HepG2 (cell line): Measurements from ENCODE around the gene PLPPR2. TPM values are rescaled to one million over a fixed set of nuclear protein-coding genes. Genes with fewer than 3 reads are reported as not detected.
"Not testable (repeated sequence)": the region's sequence is repeated elsewhere in the genome, so short reads cannot be mapped to it uniquely, and the experiment has no call there.

Experiments
- ATAC-seq: fragments of 200-7000 bp; cut with Tn5 transposase; 3 replicates; pipeline ENCODE4 v1.9.1; 2020; ENCODE audit warnings: mild to moderate bottlenecking, moderate library complexity
- BruUV-seq: library from RNA; stranded (reverse); fragments of 400-500 nt; replicated peaks from 2 replicates; lab custom pipeline; 2021; lab: Mats Ljungman, UMichigan
- CTCF ChIA-PET: fragments of 300-600 bp; formaldehyde crosslinking; extraction: SDS; loops from one replicate; lab custom pipeline; 2021; ENCODE audit warnings: low total read pairs, inconsistent platforms, low intra/inter-chr PET ratio; lab: Yijun Ruan, JAX
- POLR2A ChIA-PET: fragments of 350-600 bp; sonication (Branson Sonifier 250); formaldehyde crosslinking; loops from one replicate; lab custom pipeline; 2020; ENCODE audit warnings: antibody characterized with exemption, inconsistent platforms; lab: Yijun Ruan, JAX
- DNase-seq: peaks from one replicate; pipeline ENCODE4 v3.0.0-alpha.2; 2015; ENCODE audit warnings: low spot score
- FAIRE-seq: peaks from 3 replicates; lab custom pipeline; 2011; peaks lifted over from hg19 to GRCh38; lab: Jason Lieb, UNC
- H2AFZ ChIP-seq: one replicate; pipeline ENCODE4 v1.6.1; 2011; ENCODE audit warnings: low read length, inconsistent platforms
- H3K27ac ChIP-seq: fragments of 300-600 bp; 3 replicates; pipeline ENCODE4 v1.8.0; 2011; ENCODE audit warnings: mixed run types, mild to moderate bottlenecking, mixed read lengths, low read length, inconsistent platforms; ENCODE audit not compliant: insufficient read depth; ENCODE audit errors: extremely low read length
- H3K27me3 ChIP-seq, 2 experiments: fragments of 200-600 bp in 1 of 2; 2 replicates in 1 of 2; 3 replicates in 1 of 2; pipeline versions ENCODE4 v1.6.0 to v1.8.0; 2011; ENCODE audit warnings: low read length in 2 of 2, mild to moderate bottlenecking in 2 of 2, moderate library complexity in 2 of 2, inconsistent platforms in 1 of 2; ENCODE audit not compliant: insufficient read depth in 2 of 2, control insufficient read depth in 1 of 2
- H3K36me3 ChIP-seq, 2 experiments: fragments of 200-600 bp in 1 of 2; replicated peaks in 1 of 2; 2 replicates in 1 of 2; 3 replicates in 1 of 2; pipeline versions ENCODE4 v1.5.1 to v1.8.0; 2011; ENCODE audit warnings: low read length in 2 of 2, inconsistent platforms in 1 of 2; ENCODE audit not compliant: insufficient read depth in 2 of 2, control insufficient read depth in 1 of 2
- H3K4me1 ChIP-seq: 2 replicates; pipeline ENCODE4 v1.5.1; 2012; ENCODE audit warnings: low read length, inconsistent platforms; ENCODE audit not compliant: insufficient read depth
- H3K4me2 ChIP-seq: 2 replicates; pipeline ENCODE4 v1.6.0; 2011; ENCODE audit warnings: low read depth, low read length, inconsistent platforms
- H3K4me3 ChIP-seq, 3 experiments: fragments of 200-600 bp in 1 of 3; sonication (generic), shearing (Covaris generic) in 1 of 3; replicated peaks in 1 of 3; 2 replicates each; pipeline ENCODE4 v1.5.1; 2011 to 2016; ENCODE audit warnings: low read length in 3 of 3, inconsistent platforms in 2 of 3, low read depth in 2 of 3, mild to moderate bottlenecking in 2 of 3, control low read depth in 1 of 3, mixed read lengths in 1 of 3; ENCODE audit not compliant: insufficient read depth in 1 of 3
- H3K79me2 ChIP-seq: one replicate; pipeline ENCODE4 v1.6.1; 2011; ENCODE audit warnings: low read length, inconsistent platforms; ENCODE audit not compliant: insufficient read depth
- H3K9ac ChIP-seq: 2 replicates; pipeline ENCODE4 v1.6.0; 2011; ENCODE audit warnings: mild to moderate bottlenecking, low read depth, low read length, inconsistent platforms; ENCODE audit not compliant: insufficient read depth
- H3K9me3 ChIP-seq: 2 replicates; pipeline ENCODE4 v1.5.1; 2012; ENCODE audit warnings: mild to moderate bottlenecking, low read length
- H4K20me1 ChIP-seq: 2 replicates; pipeline ENCODE4 v1.6.0; 2011; ENCODE audit warnings: inconsistent platforms, mild to moderate bottlenecking, low read length, moderate library complexity; ENCODE audit not compliant: insufficient read depth
- ZKSCAN8 ChIP-seq: IDR thresholded peaks from 2 replicates; pipeline ENCODE4 v1.6.1; 2016; ENCODE audit warnings: borderline replicate concordance, missing genetic modification reagents, missing compliant biosample characterization
- ZNF337 ChIP-seq: sonication (generic); formaldehyde crosslinking; IDR thresholded peaks from 2 replicates; pipeline ENCODE4 v1.5.1; 2020; ENCODE audit warnings: missing genetic modification reagents, low read depth, mild to moderate bottlenecking, borderline replicate concordance
- WGBS: methylation state at CpG from one replicate; pipeline ENCODE4 v1.1.6; 2017; ENCODE audit warnings: low lambda C conversion rate; 5-methylcytosine and 5-hydroxymethylcytosine counted together
- in situ Hi-C: cut with HindIII; loops from 2 replicates; pipeline ENCODE4 v1.10.0; 2017; ENCODE audit warnings: low pct_unique_long_range_greater_than_20kb; ENCODE audit not compliant: extremely low pct_ligation_motif_present
- intact Hi-C: fragments of 100-400 bp; cut with micrococcal nuclease; formaldehyde crosslinking; loops from one replicate; pipeline ENCODE4 v1.10.0; 2022; ENCODE audit not compliant: unreplicated experiment
- polyA plus RNA-seq, 8 experiments: library from polyadenylated mRNA; depleted of rRNA in 3 of 8; stranded (reverse) in 7 of 8; unstranded in 1 of 8; fragments of >200 nt; fragmentation: Illumina TruSeq in 4 of 8; extraction: Trizol in 4 of 8; gene quantifications; 2 replicates each; pipeline versions ENCODE4 v1.2.1 to v1.2.3, GENCODE V29; 2011 to 2016; ENCODE audit warnings: low read depth in 4 of 8, missing spikeins in 1 of 8, mixed read lengths in 1 of 8; ENCODE audit not compliant: insufficient read depth in 1 of 8
- total RNA-seq, 5 experiments: library from RNA; depleted of rRNA; stranded (reverse); fragments of >200 nt; fragmentation: Illumina TruSeq; extraction: Trizol; gene quantifications; 2 replicates each; pipeline ENCODE4 v1.2.3, GENCODE V29; 2016; ENCODE audit warnings: low read depth in 1 of 5

PLPPR2 gene
- total and polyA plus RNA-seq, 2 of the 13 experiments (the other 11 are each of a cell fraction or from before 2014, with no cell fraction given) = 1.5 to 2.1 TPM

DNA sequence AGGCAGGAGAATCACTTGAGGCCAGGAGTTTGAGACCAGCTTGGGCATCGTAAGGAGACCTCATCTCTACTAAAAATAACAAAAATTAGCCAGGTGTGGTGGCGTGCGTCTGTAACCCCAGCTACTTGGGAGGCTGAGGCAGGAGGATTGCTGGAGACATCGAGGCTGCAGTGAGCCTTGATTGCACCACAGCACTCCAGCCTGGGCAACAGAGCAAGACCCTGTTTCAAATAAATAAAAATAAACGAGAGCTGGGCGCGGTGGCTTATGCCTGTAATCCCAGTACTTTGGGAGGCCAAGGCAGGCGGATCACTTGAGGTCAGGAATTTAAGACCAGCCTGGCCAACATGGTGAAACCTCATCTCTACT lies 15.1 kb upstream of the PLPPR2 start:
- H3K9me3 ChIP-seq, intact Hi-C loops, CTCF ChIA-PET, H3K27ac ChIP-seq, DNase-seq, H3K36me3 ChIP-seq, in situ Hi-C loops, FAIRE-seq, H3K79me2 ChIP-seq, H3K27me3 ChIP-seq, H4K20me1 ChIP-seq, ATAC-seq, BruUV-seq, H2AFZ ChIP-seq: not testable (repeated sequence)
- peak overlapping the region; percentile 24; the same call in 1 of the 2 replicates for H3K9ac ChIP-seq
- 85% methylated on average over 8 of the region's 8 CpGs for WGBS
- peak overlapping the region; percentile 67 to 81 (median 81); a peak in 5 of 6 replicates for H3K4me3 ChIP-seq
- H3K4me2 ChIP-seq = peak overlapping the region; percentile 97
- peaks cover 41% of the 10 kb centered on the region for H3K4me1 ChIP-seq
- POLR2A ChIA-PET = interaction anchor here (0.8 to 2.7 kb wide), 4 partner anchors 16 to 103 kb away, joined by 3 to 17 read pairs (median 4); partner anchors contain the start of gene SWSAP1

DNA sequence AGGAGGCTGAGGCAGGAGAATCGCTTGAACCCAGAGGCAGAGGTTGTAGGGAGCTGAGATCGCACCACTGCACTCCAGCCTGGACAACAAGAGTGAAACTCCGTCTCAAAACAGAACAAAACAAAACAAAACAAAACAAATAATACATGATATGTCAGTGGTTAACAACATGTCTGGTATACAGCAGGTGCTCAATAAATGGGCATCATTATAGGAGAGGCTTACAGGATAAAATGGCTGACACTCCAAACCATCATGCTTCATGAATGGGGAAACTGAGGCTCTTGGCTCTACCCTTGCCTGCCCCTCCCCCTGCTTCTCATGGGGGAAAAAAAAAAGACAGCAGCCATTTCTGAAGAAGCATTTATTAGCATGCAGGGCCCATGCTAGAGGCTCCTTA lies 12.8 kb upstream of the PLPPR2 start:
- POLR2A ChIA-PET = no interaction called here
- DNase-seq = no peak
- Histone ChIP-seq H3K27me3 (no peaks in the 10 kb centered on the region), H3K4me1 (peaks cover 55% of the 10 kb centered on the region), H3K4me3 (no peak overlapping the region), H3K9me3 (no peaks in the 10 kb centered on the region), H4K20me1 (no peaks in the 10 kb centered on the region), H3K36me3 (no peaks in the 10 kb centered on the region), H3K9ac (no peak overlapping the region), H3K4me2 (no peak overlapping the region), H3K27ac (no peak overlapping the region), H2AFZ (no peak overlapping the region), H3K79me2 (no peaks in the 10 kb centered on the region)
- CTCF ChIA-PET = no interaction called here
- TF ChIP-seq ZNF337 (CRISPR knock-in tag) (no peak), ZKSCAN8 (CRISPR knock-in tag) (peak; percentile 76)
- no peak for FAIRE-seq
- 93% methylated on average over 3 of the region's 3 CpGs for WGBS
- BruUV-seq = no TSS peak
- in situ Hi-C loops = no loop called here
- ATAC-seq = no peak
- intact Hi-C loops = no loop called here
